ENCODE results near the gene ZNF248.

- TF ChIP-seq POLR2A (IDR thresholded peaks at IDR 0.05) = no peak
- TF ChIP-seq CTCF (IDR thresholded peaks at IDR 0.05) = no peak
Measured at GRCh38 chr10:37763132-37763531, 94.3 kb downstream of the ZNF248 start.
